GM10266 (cell line): Measurements from ENCODE around the gene AS3MT.
"Not testable (repeated sequence)": the region's sequence is repeated elsewhere in the genome, so short reads cannot be mapped to it uniquely, and the experiment has no call there.

Experiments
- DNase-seq: peaks from one replicate; pipeline ENCODE4 v3.0.0; 2012; ENCODE audit errors: extremely low spot score
- TF ChIP-seq, protein P1 (sequence below): IDR thresholded peaks from 2 replicates; pipeline ENCODE4 v1.5.1; 2012; ENCODE audit warnings: mild to moderate bottlenecking, low read depth; ENCODE audit not compliant: control insufficient read depth, insufficient read depth; ENCODE audit errors: missing control alignments

The AS3MT gene

DNA sequence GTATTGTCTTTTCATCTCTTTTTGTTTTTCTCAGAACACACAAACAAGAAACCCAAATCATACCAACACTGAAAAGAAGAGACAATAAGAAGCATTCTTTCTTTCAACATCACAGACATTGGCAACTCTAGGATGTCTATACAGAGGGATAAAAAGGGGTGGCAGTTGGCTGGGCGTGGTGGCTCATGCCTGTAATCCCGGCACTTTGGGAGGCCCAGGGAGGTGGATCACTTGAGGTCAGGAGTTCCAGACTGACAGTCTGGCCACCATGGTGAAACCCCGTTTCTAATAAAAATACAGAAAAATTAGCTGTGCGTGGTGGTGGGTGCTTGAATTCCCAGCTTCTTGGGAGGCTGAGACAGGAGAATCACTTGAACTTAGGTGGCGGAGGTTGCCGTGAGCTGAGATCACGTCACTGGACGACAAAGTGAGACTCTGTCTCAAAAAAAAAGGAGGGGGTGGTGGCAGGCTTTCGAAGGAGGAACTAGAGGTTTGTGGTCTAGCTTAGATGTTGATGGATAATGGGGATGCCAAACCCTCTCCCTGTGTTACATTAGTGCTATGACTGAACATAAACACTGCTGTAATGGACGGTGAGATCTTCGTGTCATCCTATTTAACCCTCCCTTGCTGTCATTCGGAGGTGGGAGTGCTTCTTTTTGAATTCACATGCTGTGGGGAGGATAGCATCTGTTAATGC is 58.2 kb downstream of the AS3MT start:
- DNase-seq = no peak
- TF ChIP-seq, protein P1, sequence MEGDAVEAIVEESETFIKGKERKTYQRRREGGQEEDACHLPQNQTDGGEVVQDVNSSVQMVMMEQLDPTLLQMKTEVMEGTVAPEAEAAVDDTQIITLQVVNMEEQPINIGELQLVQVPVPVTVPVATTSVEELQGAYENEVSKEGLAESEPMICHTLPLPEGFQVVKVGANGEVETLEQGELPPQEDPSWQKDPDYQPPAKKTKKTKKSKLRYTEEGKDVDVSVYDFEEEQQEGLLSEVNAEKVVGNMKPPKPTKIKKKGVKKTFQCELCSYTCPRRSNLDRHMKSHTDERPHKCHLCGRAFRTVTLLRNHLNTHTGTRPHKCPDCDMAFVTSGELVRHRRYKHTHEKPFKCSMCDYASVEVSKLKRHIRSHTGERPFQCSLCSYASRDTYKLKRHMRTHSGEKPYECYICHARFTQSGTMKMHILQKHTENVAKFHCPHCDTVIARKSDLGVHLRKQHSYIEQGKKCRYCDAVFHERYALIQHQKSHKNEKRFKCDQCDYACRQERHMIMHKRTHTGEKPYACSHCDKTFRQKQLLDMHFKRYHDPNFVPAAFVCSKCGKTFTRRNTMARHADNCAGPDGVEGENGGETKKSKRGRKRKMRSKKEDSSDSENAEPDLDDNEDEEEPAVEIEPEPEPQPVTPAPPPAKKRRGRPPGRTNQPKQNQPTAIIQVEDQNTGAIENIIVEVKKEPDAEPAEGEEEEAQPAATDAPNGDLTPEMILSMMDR = no peak

- DNase-seq = not testable (repeated sequence)
Measured at GRCh38 chr10:102928442-102928841, 59.2 kb downstream of the AS3MT start.

DNA sequence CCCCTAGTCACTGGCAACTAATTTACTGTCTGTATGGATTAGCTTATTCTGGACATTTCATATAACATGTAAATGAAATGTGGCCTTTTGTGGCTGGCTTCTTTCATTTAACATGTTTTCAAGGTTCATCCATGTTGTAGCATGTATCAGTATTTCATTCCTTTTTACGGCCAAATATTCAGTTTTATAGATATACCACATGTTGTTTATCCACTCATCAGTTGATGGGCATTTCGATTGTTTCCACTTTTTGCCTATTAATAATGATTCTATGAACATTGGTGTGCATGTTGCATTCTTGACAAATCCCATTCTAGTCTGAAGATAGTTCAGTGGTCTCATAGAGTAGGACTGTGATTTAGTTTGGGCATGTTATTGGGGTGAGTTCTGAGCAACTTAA is 61.5 kb downstream of the AS3MT start:
- TF ChIP-seq, protein P1 = no peak
- DNase-seq = no peak

DNA sequence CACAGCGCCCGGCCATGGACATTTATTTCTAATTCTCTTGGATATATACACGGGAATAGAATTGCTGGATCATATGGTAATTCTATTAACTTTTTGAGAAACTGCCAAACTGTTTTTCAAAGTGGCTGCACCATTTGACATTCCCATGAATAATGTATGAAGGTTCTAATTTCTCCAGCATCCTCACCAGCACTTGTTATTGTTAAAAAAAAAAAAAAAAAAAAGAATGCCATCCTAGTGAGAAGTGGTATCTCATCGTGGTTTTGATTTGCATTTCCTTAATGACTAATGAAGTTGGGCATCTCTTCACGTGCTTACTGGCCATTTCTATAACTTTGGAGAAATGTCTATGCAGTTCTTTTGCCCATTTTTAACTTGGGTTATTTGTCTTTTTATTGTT is 62.4 kb downstream of the AS3MT start:
- no peak for DNase-seq
- TF ChIP-seq, protein P1 = no peak

DNA sequence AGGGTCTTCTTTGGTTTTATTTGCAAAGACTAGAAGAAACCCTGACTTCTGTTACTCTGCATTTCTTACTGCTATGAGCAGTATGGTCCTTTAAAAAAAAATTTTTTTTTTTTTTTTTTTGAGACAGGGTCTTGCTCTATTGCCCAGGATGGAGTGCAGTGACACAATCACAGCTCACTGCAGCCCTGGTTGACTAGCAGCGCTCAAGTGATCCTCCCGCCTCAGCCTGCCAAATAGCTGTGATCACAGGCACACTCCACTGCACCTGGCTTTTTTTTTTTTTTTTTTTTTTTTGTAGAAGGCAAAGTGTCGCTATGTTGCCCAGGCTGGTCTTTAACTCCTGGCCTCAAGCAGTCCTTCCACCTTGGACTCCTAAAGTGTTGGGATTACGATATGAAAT is 66.2 kb downstream of the AS3MT start:
- TF ChIP-seq, protein P1 = no peak
- no peak for DNase-seq

DNA sequence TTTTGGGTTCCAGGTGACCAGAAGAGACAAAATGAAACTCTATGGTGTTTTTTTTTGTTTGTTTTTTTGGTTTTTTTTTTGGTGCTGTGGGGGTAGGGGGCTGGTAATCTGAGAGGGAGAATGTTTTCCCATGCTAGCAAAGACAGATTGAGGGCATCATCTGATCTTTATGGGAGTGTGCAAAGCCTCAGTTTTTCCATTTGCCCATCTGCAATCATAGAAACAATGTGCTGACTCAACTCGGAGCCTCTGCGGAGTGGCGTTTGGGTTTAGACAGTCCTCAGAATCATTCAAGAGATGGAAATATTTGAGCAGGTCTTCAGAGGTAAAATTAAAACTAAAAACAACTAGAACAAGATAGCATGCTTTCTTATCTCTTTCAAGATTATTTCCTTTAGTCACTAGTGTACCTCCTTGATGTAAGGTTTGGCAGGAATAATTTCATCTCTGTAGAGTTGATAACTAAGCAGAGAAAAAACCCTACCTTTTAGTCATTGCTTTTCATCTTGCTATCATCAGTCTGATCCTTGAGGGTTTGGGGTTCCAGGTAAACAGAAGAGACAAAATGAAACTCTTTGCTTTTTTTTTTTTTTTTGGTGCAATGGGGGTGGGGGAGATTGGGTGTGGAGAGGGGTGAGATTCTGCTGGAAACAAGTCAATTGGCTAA is 66.8 kb downstream of the AS3MT start:
- TF ChIP-seq, protein P1 = no peak
- no peak for DNase-seq

DNA sequence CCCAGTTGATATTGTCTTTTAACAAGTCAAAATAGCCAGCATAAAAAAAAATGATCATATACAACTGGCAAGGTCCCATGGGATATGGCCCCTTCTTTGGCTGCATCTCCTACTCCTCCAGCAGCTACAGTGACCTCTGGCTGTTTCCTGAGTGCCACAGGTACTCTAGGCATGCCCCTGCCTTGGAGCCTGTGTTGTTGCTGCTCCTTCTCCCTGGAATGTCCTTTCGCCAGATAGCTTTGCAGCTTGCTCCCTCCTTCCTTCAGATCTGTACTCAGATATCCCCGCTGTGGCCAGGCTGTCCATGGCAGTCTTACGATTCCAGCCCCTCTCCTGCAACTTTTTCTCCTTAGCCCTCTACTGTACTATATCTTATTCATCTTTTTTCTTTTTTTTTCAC is 72.1 kb downstream of the AS3MT start:
- DNase-seq = no peak
- TF ChIP-seq, protein P1 = no peak
